EH (cell line): ENCODE measurements around the gene NAA80.
A peak's percentile ranks its signal among the peaks of the same experiment; 100 is the strongest.

ENCODE experiments used
- DNase-seq: peaks from one replicate; pipeline ENCODE4 v3.0.0-alpha.2; 2015; ENCODE audit warnings: low read depth

NAA80 gene

GRCh38 chr3:50327943-50328691 is 28.9 kb upstream of the NAA80 start, which contains the start of gene TUSC2:
TUSC2 (minus strand) TSS chr3:50328223; CDS start chr3:50328099, 124 bp downstream.
- DNase-seq = peak; percentile 96

GRCh38 chr3:50327129-50327528 is 27.9 kb upstream of the NAA80 start:
- DNase-seq = no peak

- no peak for DNase-seq
Measured at GRCh38 chr3:50326182-50326541, 27.0 kb upstream of the NAA80 start.

- DNase-seq = no peak
Measured at GRCh38 chr3:50325497-50326181, 26.4 kb upstream of the NAA80 start.

GRCh38 chr3:50325113-50325480 is 25.9 kb upstream of the NAA80 start:
- no peak for DNase-seq

- peak; percentile 71 for DNase-seq
Measured at GRCh38 chr3:50324351-50325112, 25.3 kb upstream of the NAA80 start.

GRCh38 chr3:50323614-50324199 is 24.5 kb upstream of the NAA80 start:
- DNase-seq = no peak

GRCh38 chr3:50323092-50323600 is 23.9 kb upstream of the NAA80 start:
- DNase-seq = no peak

- no peak for DNase-seq
Measured at GRCh38 chr3:50322386-50323091, 23.3 kb upstream of the NAA80 start, which contains the start of gene HYAL2. HYAL2 (minus strand) TSS chr3:50322745; CDS start chr3:50320489, 2,256 bp downstream.

- DNase-seq = no peak
Measured at GRCh38 chr3:50322115-50322385, 22.8 kb upstream of the NAA80 start.

GRCh38 chr3:50321336-50322114 is 22.3 kb upstream of the NAA80 start:
- DNase-seq = peak; percentile 90

- DNase-seq = peak; percentile 75
Measured at GRCh38 chr3:50320853-50321335, 21.7 kb upstream of the NAA80 start.

- DNase-seq = no peak
Measured at GRCh38 chr3:50319894-50320625, 20.9 kb upstream of the NAA80 start.

GRCh38 chr3:50319181-50319893 is 20.1 kb upstream of the NAA80 start:
- DNase-seq = no peak

GRCh38 chr3:50318615-50319014 is 19.4 kb upstream of the NAA80 start:
- DNase-seq = no peak

- no peak for DNase-seq
Measured at GRCh38 chr3:50318163-50318562, 19.0 kb upstream of the NAA80 start.

- no peak for DNase-seq
Measured at GRCh38 chr3:50317300-50317699, 18.1 kb upstream of the NAA80 start.

GRCh38 chr3:50316657-50317242 is 17.5 kb upstream of the NAA80 start:
- no peak for DNase-seq

GRCh38 chr3:50314816-50315215 is 15.6 kb upstream of the NAA80 start:
- DNase-seq = no peak
